HG03108 (cell line): ENCODE data around the gene TLCD4.
"Not testable (repeated sequence)": the region's sequence is repeated elsewhere in the genome, so short reads cannot be mapped to it uniquely, and the experiment has no call there.

Experiments
- ATAC-seq: cut with Tn5 transposase; IDR thresholded peaks from one replicate; pipeline ENCODE4 v1.9.1; 2021; ENCODE audit warnings: moderate library complexity; ENCODE audit not compliant: unreplicated experiment

TLCD4 gene

GRCh38 chr1:95117207-95118066 lies at the start of gene TLCD4:
Gene TLCD4, plus strand, starts transcription at chr1:95117355. Its CDS starts 26,547 bp downstream, at chr1:95143902.
- peak; percentile 51 for ATAC-seq

GRCh38 chr1:95067568-95067967 lies 49.6 kb upstream of the TLCD4 start:
- no peak for ATAC-seq

GRCh38 chr1:95068956-95069709 lies 48.0 kb upstream of the TLCD4 start:
- no peak for ATAC-seq

GRCh38 chr1:95069710-95070093 lies 47.5 kb upstream of the TLCD4 start:
- ATAC-seq, result no peak

- ATAC-seq, result no peak
Measured at GRCh38 chr1:95071539-95071938, 45.6 kb upstream of the TLCD4 start.

- ATAC-seq, result no peak
Measured at GRCh38 chr1:95072117-95072516, 45.0 kb upstream of the TLCD4 start.

- ATAC-seq, result peak; percentile 97
Measured at GRCh38 chr1:95072532-95073419, 44.4 kb upstream of the TLCD4 start, which contains the start of gene ALG14. Gene ALG14, minus strand, starts transcription at chr1:95072951. Its CDS starts 53 bp downstream, at chr1:95072898.

GRCh38 chr1:95073446-95073845 lies 43.7 kb upstream of the TLCD4 start:
- ATAC-seq, result no peak

GRCh38 chr1:95076034-95076433 lies 41.1 kb upstream of the TLCD4 start:
- no peak for ATAC-seq

- no peak for ATAC-seq
Measured at GRCh38 chr1:95080446-95080845, 36.7 kb upstream of the TLCD4 start.

- no peak for ATAC-seq
Measured at GRCh38 chr1:95080879-95081278, 36.3 kb upstream of the TLCD4 start.

- peak; percentile 54 for ATAC-seq
Measured at GRCh38 chr1:95084317-95085176, 32.6 kb upstream of the TLCD4 start.

- no peak for ATAC-seq
Measured at GRCh38 chr1:95085376-95085775, 31.8 kb upstream of the TLCD4 start.

GRCh38 chr1:95086949-95087533 lies 30.1 kb upstream of the TLCD4 start:
- no peak for ATAC-seq

- ATAC-seq, result no peak
Measured at GRCh38 chr1:95088303-95088702, 28.9 kb upstream of the TLCD4 start.

GRCh38 chr1:95089650-95090287 lies 27.4 kb upstream of the TLCD4 start:
- no peak for ATAC-seq

- not testable (repeated sequence) for ATAC-seq
Measured at GRCh38 chr1:95091290-95091689, 25.9 kb upstream of the TLCD4 start.

- not testable (repeated sequence) for ATAC-seq
Measured at GRCh38 chr1:95092891-95093290, 24.3 kb upstream of the TLCD4 start.

- no peak for ATAC-seq
Measured at GRCh38 chr1:95093296-95093695, 23.9 kb upstream of the TLCD4 start.
